HL-60 (cell line): Measurements from ENCODE around the gene SLC38A10.

ENCODE experiments used
- CTCF ChIP-seq: IDR thresholded peaks from one replicate; pipeline ENCODE4 v1.5.1; 2011; ENCODE audit warnings: low read length, control low read depth, inconsistent platforms; ENCODE audit not compliant: insufficient read depth
- GABPA ChIP-seq: IDR thresholded peaks from 2 replicates; pipeline ENCODE4 v1.6.1; 2012; ENCODE audit warnings: low read depth
- POLR2AphosphoS5 ChIP-seq: IDR thresholded peaks from 2 replicates; pipeline ENCODE4 v1.6.1; 2012; ENCODE audit warnings: low read depth

- TF ChIP-seq CTCF: no peak
- no peak for TF ChIP-seq GABPA
- no peak for TF ChIP-seq POLR2AphosphoS5
These were observed 90.5 kb downstream of the SLC38A10 start for GRCh38 chr17:81204578-81204977.
